Retina (tissue), 1 donor: Measurements from ENCODE around the gene FAM13A.

ENCODE experiments used
- DNase-seq: peaks from one replicate; pipeline ENCODE4 v3.0.0-alpha.2; 2016

Gene FAM13A

DNA sequence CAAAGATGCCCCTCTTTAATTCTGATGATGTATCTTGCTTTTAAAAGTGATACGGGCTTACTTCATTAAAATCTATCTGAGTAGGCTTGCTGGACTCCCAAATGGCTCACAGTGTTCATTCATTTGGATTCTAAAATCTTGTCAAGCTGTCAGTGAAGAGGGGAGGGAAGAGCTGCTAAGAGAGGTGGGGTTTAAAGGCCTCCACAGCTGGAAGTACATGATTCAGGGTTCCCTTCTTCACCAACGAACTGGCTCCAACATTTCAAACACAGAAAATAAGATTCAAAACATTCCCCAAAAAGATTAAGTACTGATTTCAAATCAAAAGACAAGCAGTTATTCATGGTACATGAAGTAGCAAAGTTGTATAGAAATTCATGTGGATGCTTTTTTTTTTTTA lies 226.4 kb downstream of the FAM13A start:
- DNase-seq, result no peak

DNA sequence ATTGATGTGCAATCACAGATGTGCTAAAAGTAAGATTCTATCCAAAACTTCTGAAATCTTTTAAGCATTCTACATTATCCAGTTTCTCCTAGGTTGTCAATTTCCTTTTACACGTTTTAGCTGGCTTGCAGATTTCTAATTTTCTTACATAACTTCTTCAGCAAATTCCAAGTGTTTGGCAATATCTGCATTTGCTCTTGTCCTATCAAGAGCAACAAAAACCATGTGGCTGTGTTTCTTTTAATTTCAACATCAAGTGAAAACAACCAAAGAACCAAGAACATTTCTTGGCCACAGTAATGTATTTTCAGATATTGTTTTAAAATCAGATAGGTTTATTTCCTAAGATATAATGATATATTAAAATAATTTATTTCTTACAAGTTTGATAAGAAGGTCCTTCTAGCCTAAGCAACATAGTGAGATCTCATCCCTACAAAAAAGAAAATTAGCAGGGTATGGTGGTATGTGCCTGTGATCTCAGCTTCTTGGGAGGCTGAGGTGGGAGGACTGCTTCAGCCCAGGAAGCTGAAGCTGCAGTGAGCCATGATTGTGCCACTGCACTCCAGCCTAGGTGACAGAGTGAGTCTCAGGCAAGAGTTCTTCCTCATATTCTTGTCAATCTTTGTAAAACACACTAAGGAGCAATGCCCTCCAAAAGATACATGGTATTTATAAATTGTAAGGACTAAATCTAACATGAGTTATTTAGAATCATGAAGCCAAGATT lies 228.0 kb downstream of the FAM13A start:
- no peak for DNase-seq

DNA sequence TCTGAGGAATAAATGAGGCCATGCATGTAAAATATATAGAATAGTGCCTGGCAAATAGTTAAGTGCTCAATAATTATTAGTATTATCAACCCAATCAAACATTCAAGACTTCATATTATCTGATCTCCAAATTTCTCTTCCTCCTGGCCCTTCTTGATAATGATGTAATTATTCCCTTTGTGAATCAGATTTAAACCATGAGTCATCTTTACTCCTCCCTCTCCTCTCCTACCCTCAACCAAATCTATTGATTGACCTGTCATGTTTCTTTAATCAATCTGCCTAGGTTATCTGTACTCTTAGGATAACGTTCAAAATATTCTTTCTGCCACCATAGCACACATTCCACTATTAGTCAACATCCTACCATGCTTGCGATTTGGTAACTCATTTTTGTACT lies 229.5 kb downstream of the FAM13A start:
- DNase-seq, result no peak

DNA sequence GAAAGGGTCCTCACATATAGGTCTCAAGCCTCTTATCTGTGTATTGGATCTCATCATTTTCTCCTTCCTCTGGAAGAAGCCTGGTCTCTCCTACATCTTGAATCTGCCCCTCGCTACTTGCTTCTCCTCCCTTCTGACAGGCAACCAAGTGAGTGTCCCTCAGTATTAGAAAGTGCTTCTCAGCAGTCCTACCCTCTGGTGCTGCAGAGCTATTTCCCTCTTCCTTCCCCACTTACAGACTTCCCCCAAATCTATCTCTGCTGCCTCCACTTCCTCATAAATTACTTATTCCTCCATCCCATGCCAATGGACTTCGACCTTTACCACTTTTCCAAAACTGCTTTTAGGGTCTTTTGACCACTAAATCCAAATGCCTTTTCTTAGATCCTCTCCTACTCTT lies 230.2 kb downstream of the FAM13A start:
- DNase-seq, result no peak

DNA sequence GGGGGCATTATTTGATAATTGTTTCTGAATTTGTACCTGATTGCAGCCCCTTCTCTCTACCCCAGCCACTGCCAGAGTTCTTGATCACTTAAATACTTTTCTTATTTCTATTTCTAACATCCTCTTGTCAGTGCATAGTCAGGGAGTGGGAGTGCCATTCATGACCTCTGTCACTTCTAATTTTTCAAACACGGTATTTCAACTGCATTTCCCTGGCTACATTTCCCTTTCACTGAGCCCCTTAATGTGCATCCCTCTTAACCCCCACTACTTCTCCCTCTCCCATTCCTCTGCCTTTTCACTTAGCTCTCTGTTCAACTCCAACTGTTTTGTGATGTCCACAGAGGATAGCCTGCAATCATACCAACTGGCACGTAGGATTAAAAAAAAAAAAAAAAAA lies 231.1 kb downstream of the FAM13A start:
- peak; percentile 71 for DNase-seq

DNA sequence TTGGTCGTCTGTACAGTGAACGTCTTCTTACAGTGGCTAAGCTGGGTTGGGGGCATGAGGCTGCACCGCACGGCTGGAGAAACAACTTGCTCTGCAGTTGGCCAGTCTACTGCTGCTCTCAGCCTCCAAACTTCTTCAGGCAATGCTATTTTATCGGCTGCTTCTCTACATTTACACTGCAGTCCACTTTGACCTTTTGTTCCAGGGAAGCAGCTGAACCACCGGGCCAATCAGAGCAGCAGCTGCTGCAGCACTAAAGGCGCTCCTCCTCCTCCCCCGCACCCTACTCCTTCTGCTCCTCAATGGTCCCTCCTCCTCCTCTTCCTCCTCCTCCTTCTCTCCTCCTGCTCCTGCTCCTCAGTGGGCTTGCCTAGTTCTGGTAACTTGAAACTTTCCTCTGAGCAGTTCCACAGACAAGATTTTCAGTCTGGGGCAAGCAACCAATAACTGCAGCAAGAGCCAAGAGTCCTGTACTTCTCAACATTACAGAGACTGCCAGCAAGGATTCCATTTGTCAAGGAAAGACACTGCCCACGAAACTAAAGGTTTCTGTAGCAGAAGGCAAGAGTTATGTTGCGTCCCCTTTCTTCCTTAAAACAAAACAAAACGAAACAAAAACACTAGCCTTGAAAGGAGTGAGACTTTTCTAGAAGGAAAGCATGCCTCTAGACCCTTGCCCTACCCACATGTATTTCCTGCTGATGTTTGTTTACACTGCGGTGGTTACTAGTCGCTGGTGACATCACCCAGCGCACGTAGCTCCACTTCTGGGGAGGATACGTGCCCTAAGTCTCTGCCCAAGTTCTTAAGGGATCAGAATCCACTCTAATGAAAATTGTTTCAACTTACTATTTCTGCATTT lies 233.7 kb downstream of the FAM13A start:
- peak; percentile 87 for DNase-seq

DNA sequence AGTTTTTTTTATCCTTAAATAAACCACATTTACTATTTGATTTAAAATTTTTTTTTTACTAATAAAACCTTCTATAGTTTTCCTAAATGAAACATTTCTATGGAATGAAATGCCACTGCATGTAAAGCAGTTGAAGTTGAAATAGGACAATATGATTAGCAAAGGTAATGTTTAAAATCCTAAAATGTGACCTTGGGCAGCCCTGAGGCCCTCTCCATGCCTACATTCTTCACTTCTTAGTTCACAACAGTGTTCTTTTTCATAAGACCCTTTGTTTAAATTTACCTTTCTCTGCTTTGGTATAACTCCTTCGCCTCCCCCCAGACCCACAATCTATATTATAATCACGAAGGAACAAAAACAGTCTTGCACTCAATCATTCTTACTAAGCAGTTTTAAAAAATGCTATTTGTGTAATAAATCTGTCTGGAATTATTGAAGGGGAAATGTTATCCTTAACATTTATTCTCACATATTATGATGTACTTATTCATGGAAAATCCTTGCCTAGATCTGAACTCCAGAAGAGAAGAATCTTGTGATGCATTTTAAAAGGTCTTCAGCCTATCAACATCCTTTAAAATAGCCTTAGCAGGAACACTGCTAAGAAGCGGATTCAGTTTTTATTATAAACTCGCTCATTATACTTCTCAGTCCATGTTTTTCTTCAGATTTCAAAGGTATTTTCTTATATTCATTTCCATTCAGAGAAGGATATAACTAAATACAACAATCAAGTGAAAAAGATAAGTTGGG lies 234.8 kb downstream of the FAM13A start:
- DNase-seq, result no peak

DNA sequence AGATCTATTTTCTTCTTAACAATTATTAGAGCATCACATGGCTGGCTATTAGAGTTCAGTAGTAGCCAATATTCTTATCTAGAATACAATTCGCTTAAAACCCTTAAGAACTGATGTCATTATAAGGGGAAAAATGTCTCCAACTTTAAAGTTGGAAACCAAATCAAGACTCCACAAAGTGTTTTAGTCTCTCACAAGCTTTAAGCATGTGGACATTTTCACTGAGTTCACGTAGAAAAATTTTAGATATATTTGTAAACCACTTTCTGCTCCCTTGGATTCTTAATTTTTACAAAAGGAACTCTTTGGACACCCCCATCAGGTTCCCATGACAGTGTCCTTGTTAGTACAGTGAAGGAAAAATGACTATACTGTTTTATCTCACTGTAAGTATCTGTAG lies 235.5 kb downstream of the FAM13A start:
- no peak for DNase-seq

DNA sequence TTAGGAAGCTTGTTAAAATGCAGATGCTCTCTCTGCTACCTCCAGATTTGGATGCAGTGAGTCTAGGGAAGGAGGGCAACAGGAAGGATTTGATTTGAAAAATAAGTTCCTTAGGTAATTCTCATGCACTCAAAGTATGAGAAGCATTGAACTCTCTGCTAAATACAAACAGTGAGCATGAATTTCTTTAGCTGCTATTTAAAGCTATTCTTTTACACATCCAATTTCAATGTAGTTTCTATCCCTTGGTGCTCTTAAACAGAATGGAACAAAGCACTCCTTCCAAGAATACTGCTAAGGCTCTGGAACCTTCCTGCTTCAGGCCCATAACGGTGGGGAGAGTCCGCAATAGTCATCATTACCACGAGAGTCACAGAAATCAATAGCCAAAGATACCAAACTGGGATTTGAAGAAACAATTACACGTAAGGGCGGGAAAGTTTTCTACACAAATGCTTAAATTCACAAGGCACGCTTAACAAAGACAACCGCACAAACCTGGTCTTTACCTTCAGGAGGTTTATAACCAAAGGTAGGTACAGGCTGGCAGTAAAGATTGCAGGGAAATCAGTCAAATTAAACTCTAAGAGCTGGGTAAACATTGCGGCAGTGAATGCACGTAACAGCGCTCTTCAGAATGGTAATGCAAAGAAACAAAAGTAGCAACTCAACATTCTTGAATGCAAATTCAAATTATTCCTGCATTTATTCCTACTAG lies 236.1 kb downstream of the FAM13A start:
- peak; percentile 26 for DNase-seq

DNA sequence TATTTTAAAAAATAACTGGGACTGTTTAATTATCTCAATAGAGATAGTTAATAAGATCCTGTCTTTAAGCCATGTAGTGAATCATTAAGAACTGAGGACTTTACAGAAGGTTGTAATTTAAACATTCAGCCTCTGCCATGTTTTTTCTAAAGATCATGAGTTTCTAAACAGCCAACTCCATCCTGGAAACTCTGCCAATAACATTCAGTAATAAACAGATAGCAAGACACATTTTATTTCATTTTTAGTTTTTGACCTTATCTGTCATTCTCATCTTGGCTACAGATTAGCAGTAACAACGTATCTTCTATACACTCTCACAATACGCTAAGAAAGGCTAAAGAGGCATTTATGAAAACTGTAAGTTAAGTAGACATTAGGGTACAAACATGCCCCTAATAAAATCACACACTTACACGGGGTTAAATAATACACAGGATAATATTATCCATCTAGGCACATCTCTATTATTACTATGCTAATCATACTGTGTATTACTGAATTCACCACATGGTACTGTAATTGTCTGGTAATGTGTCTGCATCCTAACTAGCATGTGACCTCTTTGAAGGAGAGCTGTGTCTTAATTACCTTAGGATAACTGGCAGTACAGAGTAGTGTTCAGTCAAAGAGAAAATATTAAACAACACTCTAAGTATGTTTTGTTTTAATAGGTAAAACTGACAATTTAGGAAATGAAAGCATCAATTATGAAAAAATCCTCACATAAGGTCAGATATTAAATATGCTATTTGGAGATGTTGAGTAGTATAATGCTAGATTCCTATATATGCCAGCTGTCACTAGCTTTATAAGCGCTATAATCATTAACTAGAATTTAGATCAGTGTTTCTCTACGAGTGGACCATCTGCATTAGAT lies 236.9 kb downstream of the FAM13A start:
- DNase-seq, result no peak

DNA sequence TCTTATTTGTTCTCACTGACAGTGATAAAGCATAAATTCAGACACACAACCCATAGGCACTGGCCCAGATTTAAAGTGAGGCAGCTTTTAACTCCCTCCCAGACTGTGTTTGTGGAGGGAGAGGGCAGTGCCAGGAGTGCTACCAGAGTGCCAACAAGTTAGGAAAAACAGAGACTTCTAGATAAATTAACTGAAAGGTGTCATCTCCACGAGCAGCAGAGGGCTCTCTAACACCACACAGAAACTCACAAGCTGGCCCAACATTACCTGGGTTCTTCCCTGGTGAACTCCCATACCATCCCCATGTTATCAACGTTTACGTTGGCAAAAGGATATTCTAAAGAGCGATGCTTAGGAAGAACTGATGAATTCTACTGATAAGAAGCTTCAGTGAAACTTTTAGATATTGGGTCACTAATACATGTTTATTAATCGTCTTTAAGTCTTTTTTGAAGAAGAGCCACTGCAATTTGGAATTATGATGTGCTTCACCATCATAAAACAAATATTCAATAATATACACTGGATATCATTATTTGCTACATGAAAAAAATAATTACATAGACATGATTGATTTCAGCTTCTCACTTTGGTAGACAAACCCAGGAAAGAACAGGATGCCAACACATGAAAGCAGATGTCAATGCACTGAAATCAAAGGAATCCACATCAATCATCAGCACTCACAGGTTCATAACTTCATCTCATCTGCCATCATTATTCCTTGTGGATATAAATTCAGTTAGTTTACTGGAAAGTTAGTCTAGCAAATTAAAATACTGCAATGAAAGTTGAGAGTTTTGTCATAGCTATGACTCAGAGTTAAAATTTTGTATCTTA lies 238.1 kb downstream of the FAM13A start:
- DNase-seq, result peak; percentile 43

DNA sequence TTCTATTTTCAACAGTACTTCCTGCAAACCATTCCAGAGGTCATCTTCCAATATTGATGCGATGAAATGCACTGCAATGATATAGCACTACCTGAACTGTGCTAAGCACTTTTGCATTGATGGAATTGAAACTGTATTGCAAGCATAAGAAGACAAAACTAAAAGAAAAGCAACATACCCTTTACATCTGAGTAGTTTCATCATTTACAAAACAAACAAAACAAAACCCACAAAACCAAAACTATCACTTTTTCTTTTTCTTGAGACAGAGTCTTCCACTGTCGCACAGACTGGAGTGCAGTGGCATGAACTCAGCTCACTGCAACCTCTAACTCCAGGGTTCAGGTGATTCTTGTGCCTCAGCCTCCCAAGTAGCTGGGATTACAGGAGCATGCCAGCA lies 239.2 kb downstream of the FAM13A start:
- DNase-seq, result no peak

DNA sequence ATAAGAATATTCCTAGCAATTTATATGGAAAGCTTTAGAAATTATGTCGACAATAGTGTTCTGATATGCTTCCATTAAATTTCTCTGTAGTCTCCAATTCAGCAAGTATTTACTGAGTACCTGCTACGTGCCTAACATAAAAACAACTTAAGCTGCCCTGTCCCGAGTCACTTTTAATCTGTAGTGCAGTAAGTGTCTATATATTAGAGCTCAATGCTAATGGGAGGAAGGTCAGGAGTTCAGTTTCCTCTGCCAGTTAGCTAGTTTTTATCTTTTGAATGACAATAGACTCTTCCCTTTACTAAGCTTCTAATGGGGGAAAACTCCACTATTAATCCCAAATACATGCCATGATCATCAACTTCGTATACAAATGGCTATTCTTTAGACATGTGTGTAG lies 240.6 kb downstream of the FAM13A start:
- DNase-seq, result no peak

DNA sequence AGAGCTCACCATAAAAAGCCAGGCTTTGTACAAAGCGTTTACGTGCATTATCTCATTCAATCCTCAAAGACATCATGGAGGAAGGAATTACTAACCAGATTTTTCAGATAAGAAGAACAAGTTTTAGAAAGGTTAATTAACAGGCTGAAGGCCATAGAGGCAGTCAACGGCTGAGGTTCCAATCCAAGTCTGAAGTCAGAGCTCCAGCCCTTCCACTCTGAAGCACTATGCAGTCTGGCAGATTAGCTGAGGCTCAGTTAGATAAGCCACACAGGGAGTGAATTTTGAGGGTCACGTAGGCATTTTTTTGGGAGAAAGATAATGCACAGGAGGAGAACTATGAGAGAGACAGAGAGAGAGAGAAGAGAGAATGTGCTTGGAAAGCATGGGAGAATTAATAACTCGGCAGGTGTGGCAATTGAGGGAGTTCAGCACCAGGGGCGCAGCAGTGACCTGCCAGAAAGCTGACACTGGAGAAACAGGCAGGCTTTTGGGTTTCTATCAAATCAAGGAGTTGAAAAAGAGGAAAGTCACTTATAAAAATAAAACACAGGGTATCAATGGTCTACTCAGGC lies 242.9 kb downstream of the FAM13A start:
- no peak for DNase-seq

DNA sequence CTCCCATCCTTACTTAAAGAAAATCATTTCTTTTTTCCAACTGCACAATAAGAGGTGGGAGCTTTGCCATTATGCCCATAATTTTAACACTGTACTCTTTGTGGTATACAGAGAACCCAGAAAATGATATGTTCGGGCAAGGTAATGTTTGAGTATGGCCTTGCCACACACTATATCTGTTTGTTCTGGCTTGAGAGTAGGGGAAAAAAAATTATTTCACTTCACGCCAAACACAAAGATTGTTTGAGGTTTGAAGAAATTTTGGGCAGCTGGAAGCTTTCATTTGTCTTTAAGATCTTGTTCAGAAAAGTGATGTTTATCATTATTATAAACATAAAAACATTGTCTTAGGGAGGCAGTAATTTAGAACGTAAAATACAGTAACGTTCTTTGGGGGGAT lies 244.0 kb downstream of the FAM13A start:
- no peak for DNase-seq

DNA sequence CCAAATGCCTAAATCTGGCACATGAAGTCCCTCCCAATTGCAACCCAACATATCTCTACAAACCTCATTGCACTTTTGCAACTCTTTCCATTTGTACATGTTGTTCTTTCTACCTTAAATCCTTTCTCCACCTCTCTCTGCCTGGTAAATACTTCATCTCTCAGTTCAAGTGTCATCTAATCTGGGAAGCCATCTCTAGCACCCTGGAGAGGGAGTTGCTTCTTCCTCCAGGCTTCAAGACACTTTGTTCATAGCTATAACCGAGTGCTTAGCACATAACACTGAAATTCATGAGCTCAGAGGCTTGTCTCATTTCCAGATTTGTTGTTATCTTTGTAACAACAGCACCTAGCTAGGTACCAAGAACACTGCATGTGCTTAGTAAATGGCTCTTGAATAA lies 244.6 kb downstream of the FAM13A start:
- DNase-seq, result no peak

DNA sequence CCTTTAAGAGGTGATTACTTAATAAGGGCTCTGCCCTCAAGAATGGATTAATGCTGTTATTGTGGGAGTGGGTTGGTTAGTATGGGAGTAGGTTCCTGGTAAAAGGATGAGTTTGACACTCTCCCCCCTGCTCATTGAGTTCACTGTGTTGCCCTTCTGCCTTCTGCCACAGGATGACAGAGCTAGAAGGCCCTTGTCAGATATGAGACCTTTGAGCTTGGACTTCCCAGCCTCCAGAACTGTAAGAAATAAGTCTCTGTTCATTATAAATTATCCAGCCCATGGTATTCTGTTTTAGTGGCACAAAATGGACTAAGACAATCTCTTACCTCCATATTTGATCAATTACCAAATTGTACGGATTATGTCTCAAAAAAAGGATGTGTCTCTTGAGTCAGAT lies 245.1 kb downstream of the FAM13A start:
- no peak for DNase-seq

DNA sequence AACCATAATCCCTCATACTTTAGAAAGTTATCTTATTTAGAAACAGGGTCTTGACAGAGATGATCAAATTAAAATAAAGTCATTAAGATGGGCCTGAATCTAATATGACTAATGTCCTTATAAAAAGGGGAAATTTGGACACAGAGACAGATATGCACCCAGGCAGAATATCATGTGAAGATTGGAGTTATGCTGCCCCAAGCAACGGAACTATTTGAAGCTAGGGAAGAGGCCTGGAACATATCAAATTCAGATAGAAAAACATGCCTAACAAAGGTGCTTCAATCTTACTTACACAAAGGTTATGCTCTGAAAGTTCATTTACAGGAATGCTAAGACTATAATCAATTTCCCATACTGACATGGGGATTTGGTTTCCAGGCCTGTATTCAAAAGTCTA lies 246.7 kb downstream of the FAM13A start:
- DNase-seq, result no peak

DNA sequence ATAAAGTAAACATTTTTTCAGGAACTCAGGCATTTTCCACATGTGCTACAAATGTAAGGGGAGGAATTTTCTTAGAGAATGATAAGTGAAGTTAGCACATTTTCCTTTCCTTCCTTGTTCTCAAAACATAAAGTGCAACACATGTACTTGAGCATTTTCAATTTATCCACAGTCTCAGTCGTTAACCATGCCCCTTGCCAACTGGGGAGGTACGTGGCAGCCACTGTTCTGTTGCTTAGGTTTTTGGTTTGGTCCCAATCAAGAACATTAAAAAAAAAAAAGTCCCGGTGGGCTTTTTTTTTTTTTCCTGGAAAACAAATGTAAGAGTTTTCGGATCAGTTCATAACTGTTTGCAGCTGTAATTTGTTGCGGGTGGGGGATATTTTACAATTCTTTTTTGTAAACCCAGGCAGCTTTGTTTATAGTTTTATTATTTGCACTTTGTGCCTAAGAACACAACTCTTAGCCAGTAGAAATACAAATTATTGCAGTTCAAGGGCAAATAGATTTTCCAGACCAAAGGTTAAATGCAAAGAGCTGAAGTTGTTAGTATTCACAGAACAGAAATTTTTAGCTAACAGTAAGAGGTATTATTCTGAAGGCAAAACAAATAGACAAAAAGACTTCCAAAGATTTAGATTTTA lies 247.3 kb downstream of the FAM13A start:
- no peak for DNase-seq

DNA sequence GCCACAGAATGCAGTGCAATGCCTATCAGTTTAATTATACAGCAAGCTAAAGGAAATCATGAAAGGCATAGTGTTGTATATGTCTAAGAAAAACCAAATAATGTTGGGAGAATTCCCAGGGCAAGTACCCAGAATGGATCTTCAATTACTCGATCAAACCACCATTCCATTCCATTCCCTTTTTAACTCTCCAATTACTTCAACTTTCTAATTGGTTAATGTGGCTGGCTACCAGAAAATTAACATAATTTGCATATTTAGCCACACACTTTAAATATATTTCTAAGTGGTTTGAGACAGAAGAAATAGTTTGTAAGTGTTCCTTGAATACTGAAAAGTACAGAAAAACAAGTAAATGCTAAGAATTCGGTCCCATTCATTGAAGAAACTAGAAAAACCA lies 247.9 kb downstream of the FAM13A start:
- DNase-seq, result no peak
